ENCODE results near the gene ATP11A.

GRCh38 chr13:112885782-112886268 lies 196.0 kb downstream of the ATP11A start:
- no peak for TF ChIP-seq GATA2 (IDR thresholded peaks at IDR 0.05; ENCODE audit: low read depth, low read length)
- TF ChIP-seq GATA3 (IDR thresholded peaks at IDR 0.05; ENCODE audit: low read depth, low read length), result no peak
